CD14-positive monocyte (primary cell): Measurements from ENCODE around the gene LRRN4CL. TPM values are rescaled to one million over a fixed set of nuclear protein-coding genes. Genes with fewer than 3 reads are reported as not detected.
A peak's percentile ranks its signal among the peaks of the same experiment; 100 is the strongest.

Experiments
- DNase-seq, 3 donors: peaks; one replicate each; pipeline ENCODE4 v3.0.0-alpha.2; 2011 to 2022
- H2AFZ ChIP-seq: 2 replicates; pipeline ENCODE4 v1.6.0; 2012; ENCODE audit warnings: mild to moderate bottlenecking, low read depth, low read length, inconsistent platforms; ENCODE audit not compliant: insufficient read depth, poor library complexity, severe bottlenecking
- H3K27ac ChIP-seq, 2 donors: 1 replicate in 1 of 2; 2 replicates in 1 of 2; pipeline ENCODE4 v1.5.1; 2012 to 2013; ENCODE audit warnings: low read length in 2 of 2, control low read depth in 1 of 2, inconsistent platforms in 1 of 2, low read depth in 1 of 2, mild to moderate bottlenecking in 1 of 2
- H3K27me3 ChIP-seq, 2 donors: one replicate each; pipeline versions ENCODE4 v1.6.0 to v1.6.1; 2011 to 2013; ENCODE audit warnings: low read length in 2 of 2; ENCODE audit not compliant: control insufficient read depth in 2 of 2, insufficient read depth in 2 of 2
- H3K36me3 ChIP-seq, 2 donors: replicated peaks in 1 of 2; 1 replicate in 1 of 2; 2 replicates in 1 of 2; pipeline versions ENCODE4 v1.5.1 to v1.6.1; 2012 to 2013; ENCODE audit warnings: low read length in 2 of 2, control low read depth in 1 of 2, inconsistent platforms in 1 of 2, mild to moderate bottlenecking in 1 of 2; ENCODE audit not compliant: insufficient read depth in 2 of 2, control insufficient read depth in 1 of 2
- H3K4me1 ChIP-seq, 2 donors: 1 replicate in 1 of 2; 2 replicates in 1 of 2; pipeline versions ENCODE4 v1.5.1 to v1.6.1; 2012 to 2013; ENCODE audit warnings: low read length in 2 of 2, control low read depth in 1 of 2, inconsistent platforms in 1 of 2, mild to moderate bottlenecking in 1 of 2, moderate library complexity in 1 of 2; ENCODE audit not compliant: insufficient read depth in 2 of 2, control insufficient read depth in 1 of 2
- H3K4me2 ChIP-seq: replicated peaks from 2 replicates; pipeline ENCODE3; 2012; ENCODE audit warnings: low read length, moderate library complexity, mild to moderate bottlenecking; ENCODE audit not compliant: poor library complexity, severe bottlenecking; ENCODE audit errors: extremely low read depth
- H3K4me3 ChIP-seq, 3 experiments: fragments of 200-600 bp in 1 of 3; sonication (generic) in 1 of 3; replicated peaks in 1 of 3; 1 replicate in 2 of 3; 2 replicates in 1 of 3; pipeline ENCODE4 v1.5.1; 2011 to 2013; ENCODE audit warnings: low read length in 3 of 3, mild to moderate bottlenecking in 3 of 3, control low read depth in 2 of 3, low read depth in 2 of 3, inconsistent platforms in 1 of 3, moderate library complexity in 1 of 3
- H3K79me2 ChIP-seq: 2 replicates; pipeline ENCODE4 v1.6.0; 2012; ENCODE audit warnings: mild to moderate bottlenecking, control low read depth, inconsistent platforms, low read length, moderate library complexity; ENCODE audit not compliant: insufficient read depth
- H3K9ac ChIP-seq: 2 replicates; pipeline ENCODE4 v1.6.0; 2017; ENCODE audit warnings: low read length, mild to moderate bottlenecking; ENCODE audit not compliant: insufficient read depth, poor library complexity, severe bottlenecking
- H3K9me3 ChIP-seq, 2 donors: replicated peaks in 1 of 2; 1 replicate in 1 of 2; 2 replicates in 1 of 2; pipeline versions ENCODE4 v1.5.1 to v1.6.1; 2012 to 2013; ENCODE audit warnings: low read length in 2 of 2, control low read depth in 1 of 2; ENCODE audit not compliant: control insufficient read depth in 1 of 2, insufficient read depth in 1 of 2
- H4K20me1 ChIP-seq: 2 replicates; pipeline ENCODE4 v1.6.0; 2012; ENCODE audit warnings: mild to moderate bottlenecking, low read length, control low read depth, moderate library complexity; ENCODE audit not compliant: insufficient read depth
- H3K27ac Mint-ChIP-seq, 7 donors: one replicate each; pipeline ENCODE4 v1.8.0; 2020; ENCODE audit warnings: mild to moderate bottlenecking in 7 of 7, mixed read lengths in 7 of 7, moderate library complexity in 6 of 7, inconsistent platforms in 2 of 7
- H3K27me3 Mint-ChIP-seq, 3 donors: one replicate each; pipeline ENCODE4 v1.8.0; 2021 to 2022; ENCODE audit warnings: low read depth in 3 of 3, mild to moderate bottlenecking in 3 of 3, mixed read lengths in 3 of 3, moderate library complexity in 3 of 3, inconsistent platforms in 1 of 3
- H3K36me3 Mint-ChIP-seq, 2 donors: one replicate each; pipeline ENCODE4 v1.8.0; 2020; ENCODE audit warnings: mixed read lengths in 2 of 2, inconsistent platforms in 1 of 2, mild to moderate bottlenecking in 1 of 2
- H3K4me1 Mint-ChIP-seq: one replicate; pipeline ENCODE4 v1.8.0; 2020; ENCODE audit warnings: mild to moderate bottlenecking, mixed read lengths
- H3K4me3 Mint-ChIP-seq, 2 donors: one replicate each; pipeline ENCODE4 v1.8.0; 2020; ENCODE audit warnings: mild to moderate bottlenecking in 2 of 2, mixed read lengths in 2 of 2, moderate library complexity in 1 of 2
- H3K9me3 Mint-ChIP-seq, 7 donors: one replicate each; pipeline ENCODE4 v1.8.0; 2020 to 2022; ENCODE audit warnings: mixed read lengths in 7 of 7, mild to moderate bottlenecking in 6 of 7, moderate library complexity in 6 of 7, inconsistent platforms in 2 of 7
- CTCF ChIP-seq: fragments of 200-600 bp; IDR thresholded peaks from one replicate; pipeline ENCODE4 v1.8.0; 2022; ENCODE audit warnings: antibody characterized with exemption, mild to moderate bottlenecking
- WGBS: methylation state at CpG from one replicate; pipeline ENCODE4 v1.1.5; 2013; ENCODE audit warnings: missing lambda C conversion rate; ENCODE audit not compliant: insufficient coverage; 5-methylcytosine and 5-hydroxymethylcytosine counted together
- intact Hi-C, 2 donors: fragments of 100-400 bp; cut with micrococcal nuclease; formaldehyde crosslinking; loops; one replicate each; pipeline versions ENCODE4 v1.15.0 to v1.15.1; 2023
- polyA plus RNA-seq, 3 donors: library from polyadenylated mRNA; depleted of rRNA in 1 of 3; unstranded in 2 of 3; stranded (reverse) in 1 of 3; fragments of 300-500 nt in 2 of 3; fragments of >200 nt in 1 of 3; fragmentation: Illumina TruSeq in 2 of 3; gene quantifications; 1 replicate in 2 of 3; 2 replicates in 1 of 3; pipeline ENCODE4 v1.2.3, GENCODE V29; 2012 to 2021

LRRN4CL gene
- polyA plus RNA-seq, 3 donors = not detected

GRCh38 chr11:62726156-62726914, 37.0 kb upstream of the LRRN4CL start:
- no peak for DNase-seq
- Mint-ChIP-seq H3K36me3 (peaks cover 35 to 41% of the 10 kb centered on the region in 2 donors), H3K4me1 (peaks cover 45% of the 10 kb centered on the region), H3K9me3 (peaks cover 0 to 3% (median 0%) of the 10 kb centered on the region in 7 donors), H3K27ac (peak overlapping the region; percentile 94 to 98 (median 98)), H3K27me3 (no peaks in the 10 kb centered on the region), H3K4me3 (peak overlapping the region; percentile 91 to 98)
- peak overlapping the region; percentile 90 for H2AFZ ChIP-seq
- H3K36me3 ChIP-seq = peaks cover 33 to 40% of the 10 kb centered on the region in 2 donors
- no peaks in the 10 kb centered on the region for H3K27me3 ChIP-seq
- no peaks in the 10 kb centered on the region for H3K9me3 ChIP-seq
- H3K4me2 ChIP-seq = peak overlapping the region; percentile 100
- intact Hi-C loops = loop anchor here (1.0 to 5.0 kb wide), 2 partner anchors 16 to 46 kb away; partner anchors contain the start of gene TAF6L (in 2 of the 2)
- peaks cover 82% of the 10 kb centered on the region for H3K79me2 ChIP-seq
- no peak for TF ChIP-seq CTCF
- peak overlapping the region; percentile 91 for H3K9ac ChIP-seq
- H3K4me1 ChIP-seq = peaks cover 36 to 45% of the 10 kb centered on the region in 2 donors
- peak overlapping the region; percentile 84 to 97 (median 91) for H3K4me3 ChIP-seq
- WGBS = 0% methylated on average over 48 of the region's 51 CpGs
- peak overlapping the region; percentile 88 to 91 for H3K27ac ChIP-seq
- peaks cover 57% of the 10 kb centered on the region for H4K20me1 ChIP-seq

DNA sequence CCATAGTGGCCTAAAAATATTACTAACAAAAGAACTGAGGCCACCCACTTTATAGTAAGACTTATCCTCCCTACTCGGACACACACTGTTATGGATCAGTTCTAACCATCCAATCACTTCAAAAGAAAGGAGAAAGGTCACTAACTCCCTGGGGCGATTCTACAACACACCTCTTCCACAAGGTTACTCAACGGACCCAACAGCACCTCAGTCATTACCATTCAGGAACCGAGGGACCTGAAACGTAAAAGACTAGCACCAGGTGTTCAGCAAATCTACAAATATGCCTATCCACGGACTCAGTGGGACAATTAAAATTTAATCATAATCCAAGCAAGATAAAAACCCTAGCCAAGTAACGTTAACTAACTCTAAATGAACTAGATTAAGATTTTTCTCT, 36.3 kb upstream of the LRRN4CL start:
- H3K36me3 Mint-ChIP-seq = peaks cover 37 to 43% of the 10 kb centered on the region in 2 donors
- no peak for TF ChIP-seq CTCF
- peaks cover 0 to 3% (median 0%) of the 10 kb centered on the region in 7 donors for H3K9me3 Mint-ChIP-seq
- peak overlapping the region; percentile 91 for H3K9ac ChIP-seq
- no peak for DNase-seq
- H3K27me3 Mint-ChIP-seq = no peaks in the 10 kb centered on the region
- peaks cover 43% of the 10 kb centered on the region for H3K4me1 Mint-ChIP-seq
- no peaks in the 10 kb centered on the region for H3K27me3 ChIP-seq
- H3K4me3 ChIP-seq = peak overlapping the region; percentile 84 to 97 (median 91)
- peak overlapping the region; percentile 91 to 98 for H3K4me3 Mint-ChIP-seq
- H3K9me3 ChIP-seq = no peaks in the 10 kb centered on the region
- peak overlapping the region; percentile 32 to 98 (median 92) for H3K27ac Mint-ChIP-seq
- H3K4me2 ChIP-seq = peak overlapping the region; percentile 100
- peak overlapping the region; percentile 88 to 91 for H3K27ac ChIP-seq
- 2% methylated on average over 7 of the region's 7 CpGs for whole genome bisulfite sequencing
- no peak overlapping the region for H2AFZ ChIP-seq
- H3K36me3 ChIP-seq = peaks cover 37 to 43% of the 10 kb centered on the region in 2 donors
- intact Hi-C loops = loop anchor here (1.0 to 5.0 kb wide), 2 partner anchors 15 to 47 kb away; partner anchors contain the start of gene TAF6L (in 2 of the 2)
- H3K4me1 ChIP-seq = peaks cover 36 to 45% of the 10 kb centered on the region in 2 donors
- peaks cover 60% of the 10 kb centered on the region for H4K20me1 ChIP-seq
- H3K79me2 ChIP-seq = peaks cover 82% of the 10 kb centered on the region
